GM23248 (cell line): ENCODE results near the gene DNAAF6.

Experiments used
- EZH2 ChIP-seq: fragments of 200-600 bp; sonication (generic); IDR thresholded peaks from 2 replicates; pipeline ENCODE4 v1.6.1; 2018; ENCODE audit warnings: antibody characterized with exemption, mild to moderate bottlenecking; ENCODE audit not compliant: insufficient read depth, poor library complexity, severe bottlenecking
- EZH2phosphoT487 ChIP-seq: fragments of 200-600 bp; sonication (generic); IDR thresholded peaks from 2 replicates; pipeline ENCODE4 v1.6.1; 2018; ENCODE audit warnings: antibody characterized with exemption, moderate library complexity, mild to moderate bottlenecking, low read depth; ENCODE audit not compliant: insufficient read depth

DNA sequence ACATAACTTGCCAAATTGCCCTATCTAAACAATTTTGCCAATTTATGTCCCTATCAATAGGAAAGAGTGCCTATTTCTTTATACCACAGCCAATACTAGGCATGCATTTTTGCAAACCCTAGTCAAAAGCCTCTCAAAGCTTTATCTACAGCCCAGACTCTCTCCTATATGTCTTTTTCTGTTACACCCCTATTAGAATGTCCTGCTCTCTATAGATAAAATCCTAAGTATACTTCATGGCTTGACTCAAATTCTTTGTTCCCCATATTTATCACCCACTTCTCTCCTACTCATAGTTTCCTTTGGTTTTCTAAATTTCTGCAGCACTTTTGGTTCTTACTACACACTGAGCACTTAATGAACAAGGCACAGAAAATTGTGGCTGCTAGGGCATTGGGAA, 38.2 kb upstream of the DNAAF6 start:
- TF ChIP-seq EZH2 (no peak), EZH2phosphoT487 (no peak)
